Left kidney (tissue), 2 donors: ENCODE measurements around the gene SP2. TPM values are rescaled to one million over a fixed set of nuclear protein-coding genes. Genes with fewer than 3 reads are reported as not detected.

Experiments
- DNase-seq: peaks from one replicate; pipeline ENCODE4 v3.0.0-alpha.2; 2013
- polyA plus RNA-seq: library from polyadenylated mRNA; unstranded; fragments of 120-200 nt; gene quantifications from one replicate; pipeline ENCODE4 v1.2.1, GENCODE V29; 2013; ENCODE audit not compliant: insufficient read length

Gene SP2
- polyA plus RNA-seq, 1 donor: 26.1 TPM

DNA sequence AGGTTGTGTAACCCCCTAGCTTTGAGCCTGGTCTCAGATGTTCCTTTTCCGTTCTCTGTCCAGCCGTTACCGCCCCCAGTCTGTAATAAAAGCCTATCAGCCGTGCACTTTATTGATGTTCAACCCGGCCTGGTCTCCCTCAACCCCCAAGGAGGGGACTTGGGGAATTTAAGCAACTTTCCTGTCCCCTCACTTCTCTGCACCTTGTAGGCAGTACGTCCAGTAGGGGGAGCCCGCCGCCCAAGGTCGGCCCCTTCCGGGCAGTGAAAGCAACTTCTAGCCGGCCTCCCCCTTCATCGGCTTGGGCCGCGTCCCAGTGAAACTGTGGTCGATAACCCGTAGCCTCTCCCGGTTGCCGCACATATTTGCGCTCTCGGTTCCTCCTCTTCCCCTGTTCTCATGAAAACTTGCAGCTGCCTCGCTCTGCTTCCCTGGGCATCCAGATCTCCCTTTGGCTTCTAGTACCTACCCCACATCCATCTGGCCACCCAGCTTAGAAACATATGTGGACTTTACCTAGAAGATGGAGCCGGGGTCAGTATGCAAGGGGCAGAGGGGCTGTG lies 53.2 kb downstream of the SP2 start:
- peak; percentile 84 for DNase-seq

DNA sequence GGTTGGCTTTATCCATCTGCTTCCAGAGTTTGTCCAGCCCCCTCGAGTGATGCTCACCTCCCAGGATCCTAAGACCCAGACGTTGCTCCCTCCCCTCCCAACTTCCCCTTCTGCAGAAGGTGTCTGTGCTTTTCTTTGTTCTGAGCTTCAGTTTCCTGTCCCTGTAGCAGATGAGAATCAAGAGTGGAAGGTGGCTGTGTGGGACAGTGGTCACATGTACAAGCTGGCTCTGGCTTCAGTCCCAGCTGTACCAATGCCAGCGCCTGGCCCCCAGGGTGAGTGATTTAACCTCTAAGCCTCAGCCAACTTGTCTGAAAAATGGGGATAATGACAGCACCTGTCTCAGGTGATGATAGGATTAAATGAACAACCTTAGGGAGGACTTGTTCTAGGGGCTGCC lies 53.9 kb downstream of the SP2 start:
- DNase-seq: no peak

DNA sequence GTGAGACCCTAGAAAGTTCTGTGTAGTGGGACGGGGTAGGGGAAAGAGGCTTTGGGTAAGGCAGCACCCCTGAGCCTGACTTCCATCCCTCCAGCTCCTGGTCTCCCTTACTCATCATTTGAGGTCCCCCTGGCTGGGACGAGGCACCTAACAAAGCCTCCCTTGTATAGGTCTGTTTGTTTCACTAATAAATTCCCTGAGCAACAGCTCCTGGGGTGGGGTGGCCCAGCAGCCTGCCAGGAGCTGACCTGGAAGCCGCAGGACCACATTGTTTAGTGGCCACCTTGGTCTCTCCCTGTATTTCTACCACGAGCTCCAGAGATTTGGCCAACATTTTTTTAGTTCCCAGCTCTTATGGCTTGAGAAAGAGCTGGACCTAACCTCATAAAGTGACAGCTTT lies 54.4 kb downstream of the SP2 start:
- no peak for DNase-seq

DNA sequence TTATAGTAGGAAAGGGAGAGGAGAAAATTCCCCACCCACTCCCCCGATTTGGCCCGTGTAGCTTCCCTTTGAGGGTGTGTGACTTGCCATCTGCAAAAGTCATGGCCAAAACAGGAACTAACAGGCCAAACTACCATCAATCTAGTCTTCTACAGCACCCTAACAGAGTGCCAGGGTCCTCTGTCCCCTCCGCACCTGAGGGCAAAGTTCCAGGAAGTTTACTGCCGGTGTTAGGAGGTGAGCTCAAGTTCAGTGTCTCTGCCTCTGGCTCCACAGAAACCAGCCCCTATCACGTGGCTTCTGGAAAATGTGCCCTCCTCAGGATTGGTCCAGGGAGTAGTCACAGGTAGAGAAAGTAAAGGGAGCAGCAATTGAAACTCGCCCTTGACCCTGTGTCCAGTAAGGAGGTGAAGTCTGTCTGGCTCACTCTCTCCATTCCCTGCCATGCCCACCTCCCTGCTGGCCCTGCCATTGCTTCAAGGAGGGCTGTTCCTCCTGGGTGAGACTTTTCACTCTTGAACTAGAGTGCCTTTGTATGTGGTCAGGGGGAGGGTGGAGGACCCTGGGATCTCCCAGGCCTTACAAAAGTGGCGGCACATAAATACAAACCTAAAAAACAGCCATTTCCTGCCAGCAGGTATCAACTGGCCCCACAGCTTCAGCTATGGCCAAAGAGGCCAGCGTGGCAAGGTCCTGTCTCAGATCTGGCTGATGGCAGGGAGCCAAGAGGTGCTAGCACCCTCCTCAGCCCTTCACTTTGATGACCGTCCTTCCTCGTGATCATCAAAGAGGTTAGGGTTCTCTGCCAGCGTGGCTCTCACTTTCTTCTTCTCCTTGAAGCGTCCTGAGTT lies 56.4 kb downstream of the SP2 start:
- DNase-seq: no peak

DNA sequence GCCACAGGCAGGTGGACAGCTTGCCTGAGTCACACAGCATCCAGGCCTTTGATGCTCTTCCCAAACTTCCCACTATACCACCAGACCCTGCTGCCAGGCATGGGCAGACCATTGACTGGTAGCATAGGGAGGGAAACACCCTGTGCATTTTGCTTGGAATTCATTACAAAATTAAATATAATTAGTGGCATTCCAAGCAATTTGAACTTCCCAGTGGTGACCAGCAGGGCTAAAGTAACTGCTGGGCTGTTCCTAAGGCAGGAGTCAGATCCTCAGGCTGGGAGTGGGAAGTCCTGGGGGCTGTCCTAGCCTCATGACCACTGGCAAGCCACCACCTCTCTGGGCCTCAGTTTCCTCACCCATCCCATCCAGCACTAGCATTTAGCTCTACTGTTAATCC lies 57.9 kb downstream of the SP2 start:
- DNase-seq: no peak

DNA sequence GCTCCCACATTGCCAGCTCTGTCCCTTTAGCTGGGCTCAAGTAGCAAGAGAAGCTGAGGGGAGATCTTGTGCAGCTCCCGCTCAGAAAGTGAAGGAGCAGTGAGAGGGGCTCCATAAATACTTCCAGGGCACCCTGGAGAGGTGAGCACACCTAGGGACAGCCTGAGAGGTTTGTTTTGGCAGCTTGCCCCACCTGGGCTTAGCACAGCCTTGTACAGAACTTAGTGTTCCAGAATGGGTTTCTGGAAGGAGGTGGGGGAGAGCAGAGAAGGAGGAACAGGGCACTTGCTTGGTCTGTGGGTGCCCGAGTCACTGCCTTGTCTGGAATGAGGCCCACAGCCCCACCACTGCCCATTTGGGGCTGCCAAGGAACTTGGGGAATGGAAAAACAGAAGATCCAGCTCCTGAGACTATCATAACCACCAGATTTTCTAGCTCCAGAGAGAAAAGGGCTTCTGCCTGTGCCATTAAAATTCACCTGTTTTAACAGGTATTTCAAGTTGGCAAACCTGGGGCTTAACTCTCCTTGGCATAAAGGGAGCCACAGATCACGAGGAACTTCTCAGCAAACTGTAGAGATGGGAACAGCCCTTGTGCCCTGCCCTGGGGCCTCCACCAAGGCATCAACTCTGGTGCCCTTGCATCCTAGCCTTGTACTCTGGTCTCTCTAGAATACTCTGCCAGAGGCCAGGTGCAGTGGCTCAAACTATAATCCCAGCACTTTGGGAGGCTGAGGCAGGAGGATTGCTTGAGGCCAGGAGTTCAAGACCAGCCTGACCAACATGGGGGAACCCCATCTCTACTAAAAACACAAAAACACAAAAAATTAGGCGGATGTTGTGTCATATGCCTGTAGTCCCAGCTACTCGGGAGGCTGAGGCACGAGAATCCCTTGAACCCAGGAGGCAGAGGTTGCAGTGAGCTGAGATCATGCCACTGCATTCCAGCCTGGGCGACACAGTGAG lies 59.7 kb downstream of the SP2 start:
- no peak for DNase-seq

DNA sequence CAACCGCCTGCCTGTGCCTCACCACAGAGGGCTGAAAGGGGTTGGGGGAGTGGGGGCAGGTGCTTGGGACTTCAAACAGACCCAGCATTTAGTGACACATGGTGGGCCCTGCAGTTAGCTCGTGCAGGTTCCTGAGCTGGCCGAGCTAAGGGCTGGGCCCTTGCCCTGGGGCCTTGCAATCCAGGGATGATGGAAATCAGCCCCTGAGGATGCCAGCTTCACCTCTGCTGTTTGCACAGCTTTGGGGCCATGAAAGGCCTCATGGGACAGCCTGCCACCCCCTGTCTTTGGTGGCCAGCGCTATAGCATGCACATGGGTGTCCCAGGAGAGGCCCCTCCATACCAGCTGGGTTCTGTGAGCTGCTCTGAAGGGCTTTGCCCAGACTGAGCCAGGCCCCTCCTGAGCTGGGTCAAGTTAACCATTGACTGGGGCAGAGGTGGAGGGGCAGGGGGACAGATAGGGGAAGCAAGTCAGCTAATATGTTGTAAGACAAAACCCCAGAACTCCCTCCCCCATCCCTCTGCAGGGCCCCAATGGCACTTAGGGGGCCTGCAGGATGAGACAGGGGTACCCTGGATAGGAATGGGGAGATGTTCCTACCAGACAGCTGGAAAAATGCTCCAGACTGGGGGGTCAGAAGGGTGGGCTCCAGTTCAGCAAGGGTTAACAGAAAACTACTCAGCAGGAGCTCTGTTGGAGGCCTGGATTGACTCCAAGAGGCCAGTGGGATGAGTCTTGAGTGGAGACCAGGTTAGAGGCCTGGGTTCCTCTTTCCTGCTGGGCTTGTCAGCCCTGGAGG lies 61.0 kb downstream of the SP2 start:
- no peak for DNase-seq

DNA sequence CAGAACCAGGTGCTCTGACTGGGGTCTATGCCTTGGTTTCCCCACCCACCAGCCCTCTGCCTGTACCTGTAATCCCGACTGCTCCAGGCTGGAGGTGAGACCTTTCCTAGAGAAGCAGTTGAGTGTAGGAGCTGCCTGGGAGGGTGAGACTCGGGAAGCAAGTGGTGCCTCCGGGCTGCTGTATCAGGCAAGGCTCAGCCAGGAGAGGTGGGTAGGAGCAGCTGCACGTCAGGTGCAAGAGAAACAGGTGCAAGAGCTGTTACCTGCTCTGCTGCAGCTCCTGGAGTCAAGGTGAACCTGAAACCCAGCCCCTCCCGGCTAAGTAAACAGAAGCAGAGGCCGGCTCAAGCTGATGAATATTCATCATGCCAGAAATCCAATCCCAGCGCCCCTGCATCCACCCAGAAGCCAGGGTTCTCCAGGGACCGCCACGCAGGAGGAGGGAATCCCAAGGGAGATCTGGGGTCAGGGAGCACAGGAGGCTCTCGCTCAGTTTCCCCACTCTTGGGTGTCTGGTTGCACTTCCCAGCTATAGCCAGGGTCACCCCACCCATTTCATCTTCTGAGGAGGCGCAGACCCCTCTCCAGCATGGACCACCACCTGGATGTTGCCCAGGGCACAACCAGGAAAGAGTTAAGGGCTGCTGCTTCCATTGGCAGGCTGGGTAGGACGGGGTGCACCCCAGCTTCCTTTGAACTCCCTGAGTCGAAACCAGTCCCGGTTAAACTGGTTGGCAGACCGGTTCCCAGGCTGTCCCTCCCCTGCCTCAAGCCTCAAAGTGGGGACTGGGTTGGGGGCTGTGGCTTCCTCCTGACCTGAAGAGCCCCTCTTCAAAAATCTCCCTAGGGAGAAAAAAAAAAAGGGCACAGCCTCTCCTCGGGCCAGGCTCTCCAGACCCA lies 61.8 kb downstream of the SP2 start, which contains the start of gene PRR15L:
TSS of gene PRR15L (minus strand) at position 293 of the 900 bp plus-strand sequence. CDS start 4,649 bp downstream, outside the sequence.
- DNase-seq: peak; percentile 50

DNA sequence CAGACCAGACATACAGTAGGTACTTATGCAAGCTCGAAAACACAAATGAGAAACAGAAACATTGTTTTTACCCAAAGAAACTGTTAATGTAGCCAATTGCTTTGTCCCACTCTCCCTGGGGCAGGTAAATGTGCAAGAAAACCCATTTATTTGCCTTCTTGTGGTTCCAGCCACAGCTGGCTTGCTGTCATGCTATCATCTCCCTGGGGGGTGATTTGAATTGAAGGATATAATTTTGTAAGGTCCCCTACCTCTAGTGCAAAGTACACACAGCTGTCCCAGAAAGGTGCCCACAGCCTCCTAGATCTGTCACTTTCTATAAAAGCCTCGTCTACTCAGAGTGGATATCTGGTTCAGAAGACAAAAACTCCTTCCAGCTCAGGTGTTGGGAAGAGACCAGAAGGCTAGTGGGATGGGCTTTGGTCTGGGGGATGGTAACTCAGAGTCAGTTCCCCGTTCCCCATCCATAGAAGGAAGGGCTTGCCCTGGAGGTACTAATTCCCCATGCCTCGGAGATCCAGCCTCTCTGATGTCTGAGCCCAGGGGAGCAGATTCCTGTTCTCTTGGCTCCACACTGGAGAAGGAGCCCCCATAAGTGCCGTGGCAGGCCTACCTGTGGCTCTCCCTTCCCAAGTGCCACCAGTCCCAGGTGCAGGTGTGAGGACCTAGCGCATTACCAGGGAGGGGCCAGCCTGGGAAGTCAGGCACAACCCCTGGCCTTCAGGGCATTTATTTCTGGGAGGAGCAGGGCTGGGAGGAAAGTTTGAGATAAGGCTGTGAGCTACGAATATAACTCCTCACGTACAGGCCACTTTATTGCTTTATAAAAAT lies 64.0 kb downstream of the SP2 start:
- DNase-seq: no peak

DNA sequence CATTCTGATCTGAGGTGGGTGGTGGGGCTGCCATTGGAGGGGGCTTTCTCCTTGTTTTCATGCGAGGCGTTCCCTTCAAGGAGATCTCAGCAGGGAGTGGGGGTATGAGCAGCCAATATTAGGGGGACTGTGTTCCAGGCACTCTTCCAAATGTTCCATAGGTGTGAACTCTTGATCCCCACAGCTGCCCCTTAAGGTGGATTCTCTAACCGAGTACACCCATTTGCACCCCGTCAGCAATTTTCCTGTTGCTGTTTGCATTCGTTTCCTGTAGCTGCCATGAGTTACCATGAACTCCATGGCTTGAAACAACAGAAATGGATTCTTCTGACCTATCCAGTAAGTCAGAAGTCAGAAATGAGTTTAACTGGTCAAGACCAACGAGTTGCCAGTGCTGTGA lies 65.4 kb downstream of the SP2 start:
- DNase-seq: no peak

DNA sequence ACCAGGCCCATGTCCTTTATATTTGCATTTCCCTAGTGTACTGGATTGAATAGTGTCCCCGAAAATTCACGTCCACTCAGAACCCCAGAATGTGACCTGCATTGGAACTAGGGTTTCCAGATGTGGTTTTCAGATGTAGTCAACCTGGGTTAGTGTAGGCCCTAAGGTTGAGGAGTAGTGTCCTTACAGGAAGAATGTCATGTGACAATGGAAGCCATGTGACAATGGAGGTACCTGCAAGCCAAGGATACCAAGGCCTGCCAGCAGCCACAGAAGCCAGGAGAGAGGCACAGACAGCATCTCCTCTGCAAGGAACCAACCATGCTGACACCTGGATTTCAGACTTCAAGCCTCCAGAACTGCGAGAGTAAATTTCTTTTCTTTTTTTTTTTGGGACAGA lies 66.9 kb downstream of the SP2 start:
- DNase-seq: no peak

DNA sequence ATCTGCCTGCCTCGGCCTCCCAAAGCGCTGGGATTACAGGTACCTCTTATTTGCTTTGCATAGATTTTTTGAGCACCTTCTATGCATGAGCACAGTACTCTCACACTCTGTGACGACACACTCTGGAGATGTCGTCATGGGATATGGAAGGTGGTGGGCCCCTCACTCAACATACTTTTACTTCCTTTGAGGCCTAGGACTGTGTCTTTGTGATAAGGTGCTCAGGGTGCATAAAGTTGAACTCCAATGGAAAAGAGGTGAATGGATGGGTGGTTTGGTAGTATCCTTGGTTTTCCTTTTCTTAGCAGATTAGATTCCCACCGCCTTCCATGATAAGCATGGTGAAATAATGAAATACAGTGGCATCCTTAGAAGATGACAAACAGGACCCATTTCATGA lies 68.8 kb downstream of the SP2 start:
- DNase-seq: no peak

DNA sequence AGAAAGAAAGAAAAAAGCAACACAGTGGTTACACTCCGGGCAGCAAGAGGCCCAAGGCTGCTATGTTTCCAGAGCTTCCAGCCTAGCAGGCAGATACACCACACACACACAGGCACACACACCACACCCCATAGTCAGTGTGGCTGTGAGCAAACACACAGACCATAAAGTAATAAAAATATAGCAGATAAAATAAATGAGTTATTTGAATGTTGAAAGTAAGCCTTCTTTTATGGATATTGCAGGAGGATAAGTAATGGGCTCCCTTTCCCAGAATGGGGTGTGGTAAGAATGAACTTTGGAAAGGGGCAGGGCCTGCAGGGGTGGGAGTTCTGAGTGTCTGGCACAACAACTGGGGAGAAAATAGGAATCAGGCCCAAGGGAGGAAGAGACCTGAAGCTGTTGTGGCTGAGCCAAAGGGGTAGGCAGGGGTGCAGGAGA lies 70.1 kb downstream of the SP2 start:
- no peak for DNase-seq

DNA sequence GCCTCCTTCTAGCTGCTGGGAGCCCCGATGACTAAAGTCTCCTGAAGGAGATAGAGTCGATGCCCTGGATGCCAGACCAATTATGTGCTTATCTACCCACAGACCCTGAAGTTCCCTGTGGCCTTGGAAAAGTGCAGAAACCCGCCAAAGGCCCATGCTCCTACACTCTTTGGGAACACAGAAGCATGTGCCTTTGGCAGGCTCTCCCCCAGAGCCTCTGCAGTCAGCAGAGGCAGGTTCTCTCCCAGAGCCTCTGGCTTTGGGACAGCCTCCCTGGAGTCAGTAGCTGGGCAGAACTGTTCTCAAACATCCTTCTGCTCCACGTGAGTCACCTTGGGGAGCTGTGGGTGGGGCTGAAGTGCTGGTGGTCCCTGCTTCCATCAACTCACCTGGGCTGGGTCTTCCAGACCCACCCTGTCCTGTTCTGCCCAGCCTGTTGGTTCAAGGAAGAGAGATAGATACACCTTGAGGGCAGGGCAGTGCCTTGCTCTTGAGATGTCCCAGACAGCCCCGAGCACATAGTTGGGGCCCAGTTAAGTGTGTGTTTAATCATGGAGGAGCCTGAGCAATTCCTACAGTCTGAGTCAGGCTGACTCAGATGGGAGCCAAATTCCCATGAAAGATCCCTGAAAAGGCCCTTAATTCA lies 71.7 kb downstream of the SP2 start:
- no peak for DNase-seq

DNA sequence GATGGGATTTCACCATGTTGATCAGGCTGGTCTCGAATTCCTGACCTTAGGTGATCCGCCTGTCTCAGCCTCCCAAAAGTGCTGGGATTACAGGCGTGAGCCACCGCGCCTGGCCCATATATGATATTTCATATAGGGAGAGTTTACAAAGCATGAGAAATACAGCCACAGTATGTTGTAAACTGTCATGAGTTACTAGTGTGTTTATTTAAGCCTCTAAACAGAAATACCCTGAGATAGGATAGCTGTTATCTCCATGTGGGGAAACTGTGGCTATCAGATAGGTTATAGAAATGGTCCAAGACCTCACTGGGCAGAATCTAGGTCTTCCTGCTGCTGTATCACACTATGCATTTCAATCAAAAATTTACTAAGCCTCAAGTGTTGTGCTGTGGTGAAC lies 72.8 kb downstream of the SP2 start:
- no peak for DNase-seq

DNA sequence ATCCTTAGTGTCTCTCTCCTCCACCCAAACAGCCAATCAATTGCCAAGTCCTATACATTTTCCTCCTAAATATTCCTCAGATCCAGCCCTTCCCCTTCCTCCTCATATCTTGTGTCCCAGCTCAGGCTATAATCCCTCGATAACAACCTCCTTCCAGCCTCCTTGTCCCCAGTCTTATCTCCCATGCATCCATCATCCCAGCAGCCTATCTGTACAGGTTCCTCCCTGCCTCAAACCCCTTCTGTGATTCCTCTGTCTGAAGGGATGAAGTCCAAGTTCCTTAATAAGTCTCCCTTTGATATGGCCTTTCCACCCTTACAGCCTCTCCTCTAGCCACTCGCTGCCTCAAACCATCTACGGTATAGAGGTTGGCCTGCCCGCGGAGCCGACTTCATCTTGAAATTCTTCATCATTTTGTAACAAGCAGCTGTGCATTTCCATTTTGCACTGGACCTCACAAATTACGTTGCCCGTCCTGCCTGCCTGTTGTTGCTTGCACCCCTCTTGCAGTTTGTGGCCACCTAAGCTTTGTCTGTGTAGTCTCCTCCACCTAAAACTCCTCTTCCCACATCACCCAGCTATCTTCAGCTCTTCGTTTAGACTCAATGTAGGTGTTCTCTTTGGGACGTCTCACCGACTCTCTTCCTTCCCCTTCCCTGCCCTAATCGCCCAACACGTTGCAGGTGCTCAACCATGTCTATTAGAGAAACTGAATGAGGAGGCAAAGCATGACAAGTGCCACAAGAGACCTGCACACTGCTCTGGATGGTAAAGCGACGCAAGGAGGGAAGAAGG lies 74.1 kb downstream of the SP2 start:
- no peak for DNase-seq

DNA sequence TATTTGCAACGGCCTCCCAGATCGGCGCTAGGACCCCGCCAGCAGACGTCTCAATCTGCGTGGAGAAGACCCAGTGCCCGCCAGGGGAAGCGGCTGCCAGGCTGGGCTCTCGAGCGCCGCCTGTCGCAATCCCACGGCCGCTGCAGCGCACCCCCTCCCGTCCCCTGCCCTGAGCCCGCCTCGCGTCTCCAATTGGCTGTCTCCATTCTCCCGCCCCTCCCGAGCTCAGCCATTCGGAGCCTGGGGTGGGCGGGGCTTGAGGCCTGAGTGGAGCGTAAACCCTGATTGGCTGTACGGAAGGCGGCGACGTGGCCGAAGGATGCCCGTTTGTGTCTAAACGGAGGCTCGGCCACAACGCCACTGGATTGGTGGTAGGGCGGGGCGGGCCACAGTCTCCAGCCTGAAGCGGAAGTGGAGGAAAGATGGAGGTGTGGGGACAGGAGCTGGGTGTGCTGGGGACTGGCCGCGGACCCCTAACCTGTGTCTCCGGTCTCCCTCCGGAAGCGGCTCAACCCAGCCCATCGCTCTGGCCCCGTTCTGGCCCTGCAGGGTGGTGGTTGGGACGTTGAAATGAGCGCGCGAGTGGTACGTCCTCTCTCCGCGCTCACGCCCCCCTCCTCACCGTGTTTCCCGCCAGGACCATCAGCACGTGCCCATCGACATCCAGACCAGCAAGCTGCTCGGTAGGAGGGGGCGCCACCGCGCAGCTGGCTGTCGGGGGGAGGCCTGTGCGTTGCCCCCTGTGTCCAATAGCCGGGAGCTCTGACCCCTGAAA lies 74.9 kb downstream of the SP2 start, which contains the start of gene CDK5RAP3:
TSS of gene CDK5RAP3 (plus strand) at position 389 of the 775 bp plus-strand sequence. CDS start at position 423, 34 bp downstream.
- peak; percentile 100 for DNase-seq
